Endothelial cell of umbilical vein (primary cell): Measurements from ENCODE around the gene SLCO2A1.

ENCODE experiments used
- POLR2AphosphoS5 ChIP-seq: IDR thresholded peaks from 2 replicates; pipeline ENCODE4 v1.6.1; 2012; ENCODE audit warnings: low read depth, mild to moderate bottlenecking, control low read depth, low read length, moderate library complexity; ENCODE audit not compliant: insufficient read depth
- TF ChIP-seq, protein P1 (sequence below), 2 donors: IDR thresholded peaks; 1 replicate in 1 of 2; 2 replicates in 1 of 2; pipeline ENCODE4 v1.5.1; 2011; ENCODE audit warnings: low read length in 2 of 2, mild to moderate bottlenecking in 2 of 2, moderate library complexity in 2 of 2, control low read depth in 1 of 2, inconsistent platforms in 1 of 2, low read depth in 1 of 2; ENCODE audit not compliant: insufficient read depth in 1 of 2; ENCODE audit errors: extremely low read depth in 1 of 2

GRCh38 chr3:134078169-134078831, 48.6 kb upstream of the SLCO2A1 start:
- TF ChIP-seq, protein P1, sequence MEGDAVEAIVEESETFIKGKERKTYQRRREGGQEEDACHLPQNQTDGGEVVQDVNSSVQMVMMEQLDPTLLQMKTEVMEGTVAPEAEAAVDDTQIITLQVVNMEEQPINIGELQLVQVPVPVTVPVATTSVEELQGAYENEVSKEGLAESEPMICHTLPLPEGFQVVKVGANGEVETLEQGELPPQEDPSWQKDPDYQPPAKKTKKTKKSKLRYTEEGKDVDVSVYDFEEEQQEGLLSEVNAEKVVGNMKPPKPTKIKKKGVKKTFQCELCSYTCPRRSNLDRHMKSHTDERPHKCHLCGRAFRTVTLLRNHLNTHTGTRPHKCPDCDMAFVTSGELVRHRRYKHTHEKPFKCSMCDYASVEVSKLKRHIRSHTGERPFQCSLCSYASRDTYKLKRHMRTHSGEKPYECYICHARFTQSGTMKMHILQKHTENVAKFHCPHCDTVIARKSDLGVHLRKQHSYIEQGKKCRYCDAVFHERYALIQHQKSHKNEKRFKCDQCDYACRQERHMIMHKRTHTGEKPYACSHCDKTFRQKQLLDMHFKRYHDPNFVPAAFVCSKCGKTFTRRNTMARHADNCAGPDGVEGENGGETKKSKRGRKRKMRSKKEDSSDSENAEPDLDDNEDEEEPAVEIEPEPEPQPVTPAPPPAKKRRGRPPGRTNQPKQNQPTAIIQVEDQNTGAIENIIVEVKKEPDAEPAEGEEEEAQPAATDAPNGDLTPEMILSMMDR (IDR thresholded peaks at IDR 0.05; ENCODE audit: extremely low read depth in 1 of 2, insufficient read depth in 1 of 2, low read depth in 1 of 2, low read length in 2 of 2): no peak
- TF ChIP-seq POLR2AphosphoS5: no peak
